HL-60 (cell line): Measurements from ENCODE around the gene ARID1B.

ENCODE experiments used
- CTCF ChIP-seq: IDR thresholded peaks from one replicate; pipeline ENCODE4 v1.5.1; 2011; ENCODE audit warnings: low read length, control low read depth, inconsistent platforms; ENCODE audit not compliant: insufficient read depth
- POLR2AphosphoS5 ChIP-seq: IDR thresholded peaks from 2 replicates; pipeline ENCODE4 v1.6.1; 2012; ENCODE audit warnings: low read depth
- REST ChIP-seq: IDR thresholded peaks from 2 replicates; pipeline ENCODE4 v1.6.1; 2012; ENCODE audit warnings: low read depth; ENCODE audit not compliant: insufficient replicate concordance
- SPI1 ChIP-seq: IDR thresholded peaks from 2 replicates; pipeline ENCODE4 v1.6.1; 2012; ENCODE audit warnings: low read depth, mild to moderate bottlenecking, borderline replicate concordance

DNA sequence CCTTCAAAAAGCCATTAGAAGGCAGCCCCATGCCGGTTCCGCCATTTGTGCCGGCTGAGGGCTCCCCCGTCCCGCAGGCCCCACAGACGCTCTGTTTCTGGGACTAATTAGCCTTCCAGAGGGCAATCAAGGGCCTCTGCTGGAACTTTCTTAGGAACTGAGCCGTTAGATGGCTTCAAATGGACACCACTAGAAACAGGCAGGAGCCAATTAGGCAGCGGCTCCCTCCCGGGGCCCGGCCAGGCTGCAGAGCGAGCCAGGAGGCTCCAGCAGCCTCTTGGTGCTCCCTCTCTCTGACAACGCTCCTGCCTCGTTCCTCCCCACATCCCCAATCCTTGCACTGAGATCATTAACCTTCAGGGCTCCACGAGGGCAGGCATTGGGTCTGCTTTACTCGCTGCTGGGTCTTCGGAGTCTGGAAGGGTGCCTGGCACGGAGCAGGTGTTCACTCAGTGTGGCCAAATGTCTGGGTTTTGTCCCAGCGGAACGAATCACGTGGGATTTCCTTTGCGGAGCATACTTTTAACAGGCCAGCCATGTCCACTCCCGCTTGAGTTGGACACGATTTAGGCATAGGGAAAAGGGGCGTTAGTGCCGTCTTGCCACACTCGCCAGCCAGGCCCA is 447.9 kb downstream of the ARID1B start:
- TF ChIP-seq CTCF (no peak), REST (no peak), SPI1 (no peak), POLR2AphosphoS5 (no peak)
